OCI-LY1 (cell line): ENCODE results near the gene GOSR1.

Source experiments
- CTCF ChIP-seq: fragments of 200-600 bp; sonication (generic), shearing (Covaris generic); IDR thresholded peaks from 2 replicates; pipeline ENCODE4 v1.5.1; 2017; ENCODE audit warnings: mild to moderate bottlenecking, antibody characterized with exemption, low read length, moderate library complexity, mixed read lengths
- EZH2 ChIP-seq: fragments of 200-600 bp; sonication (generic), shearing (Covaris generic); IDR thresholded peaks from 2 replicates; pipeline ENCODE4 v1.8.0; 2017; ENCODE audit warnings: borderline replicate concordance, mixed run types, mild to moderate bottlenecking, antibody characterized with exemption, low read length, moderate library complexity, mixed read lengths

GRCh38 chr17:30443721-30444120, 33.5 kb upstream of the GOSR1 start:
- TF ChIP-seq CTCF (no peak), EZH2 (no peak)
